Transverse colon (tissue), 4 donors: ENCODE measurements around the gene TXNL4B.

Source experiments
- CTCF ChIP-seq, 5 experiments: fragments of 200-600 bp in 3 of 5; fragments of 450-650 bp in 2 of 5; sonication (generic) in 3 of 5; IDR thresholded peaks; 1 replicate in 2 of 5; 2 replicates in 3 of 5; pipeline ENCODE4 v1.5.1; 2016 to 2017; ENCODE audit warnings: antibody characterized with exemption in 5 of 5, inconsistent platforms in 3 of 5, mild to moderate bottlenecking in 2 of 5, moderate library complexity in 1 of 5
- POLR2A ChIP-seq: fragments of 450-650 bp; IDR thresholded peaks from one replicate; pipeline ENCODE4 v1.6.1; 2016; ENCODE audit warnings: antibody characterized with exemption, mild to moderate bottlenecking, moderate library complexity
- POLR2AphosphoS5 ChIP-seq, 3 donors: sonication (generic); formaldehyde crosslinking; IDR thresholded peaks; one replicate each; pipeline ENCODE4 v1.6.1; 2016; ENCODE audit warnings: antibody characterized with exemption in 3 of 3

- TF ChIP-seq CTCF (IDR thresholded peaks at IDR 0.05) (no peak), POLR2A (no peak), POLR2AphosphoS5 (IDR thresholded peaks at IDR 0.05) (no peak)
Observed at GRCh38 chr16:72137380-72138063, 44.1 kb upstream of the TXNL4B start.
